Activated naive CD4-positive, alpha-beta T cell treated with anti-CD3 and anti-CD28 coated beads, Interleukin-2, amount 50 U/mL, for 24 hours (primary cell): ENCODE results near the gene CHST10.

ENCODE experiments used
- H3K27ac Mint-ChIP-seq: one replicate; pipeline ENCODE4 v1.8.0; 2021; ENCODE audit warnings: mild to moderate bottlenecking, mixed read lengths
- H3K27me3 Mint-ChIP-seq: one replicate; pipeline ENCODE4 v1.8.0; 2021; ENCODE audit warnings: mixed read lengths
- H3K36me3 Mint-ChIP-seq: one replicate; pipeline ENCODE4 v1.8.0; 2021; ENCODE audit warnings: mixed read lengths
- H3K4me1 Mint-ChIP-seq: one replicate; pipeline ENCODE4 v1.8.0; 2021; ENCODE audit warnings: mixed read lengths
- H3K4me3 Mint-ChIP-seq: one replicate; pipeline ENCODE4 v1.8.0; 2021; ENCODE audit warnings: mild to moderate bottlenecking, mixed read lengths
- H3K9me3 Mint-ChIP-seq: one replicate; pipeline ENCODE4 v1.8.0; 2021; ENCODE audit warnings: mixed read lengths

Gene CHST10

DNA sequence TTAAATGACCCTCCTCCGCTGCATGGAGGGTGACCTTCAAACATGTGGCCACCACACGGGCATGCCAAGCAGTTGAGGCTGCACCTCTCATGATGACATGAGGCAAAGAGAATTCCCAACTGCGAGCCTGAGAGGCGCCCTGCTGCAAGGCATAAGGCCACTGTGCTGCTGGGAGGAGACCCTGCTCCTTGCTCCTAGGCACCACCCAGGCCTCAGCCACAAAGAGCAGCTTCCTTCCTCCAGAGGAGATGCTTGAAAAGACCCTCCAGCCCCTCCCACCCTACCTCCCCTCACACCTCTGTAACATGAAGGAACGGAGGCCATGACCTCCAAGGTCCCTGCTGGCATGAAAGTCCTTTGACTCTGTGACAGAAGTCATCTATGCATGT, 11.4 kb downstream of the CHST10 start:
- H3K4me3 Mint-ChIP-seq = no peak overlapping the region
- H3K27ac Mint-ChIP-seq = no peak overlapping the region
- H3K9me3 Mint-ChIP-seq = no peaks in the 10 kb centered on the region
- peaks cover 8% of the 10 kb centered on the region for H3K36me3 Mint-ChIP-seq
- H3K27me3 Mint-ChIP-seq = no peaks in the 10 kb centered on the region
- H3K4me1 Mint-ChIP-seq = no peaks in the 10 kb centered on the region

DNA sequence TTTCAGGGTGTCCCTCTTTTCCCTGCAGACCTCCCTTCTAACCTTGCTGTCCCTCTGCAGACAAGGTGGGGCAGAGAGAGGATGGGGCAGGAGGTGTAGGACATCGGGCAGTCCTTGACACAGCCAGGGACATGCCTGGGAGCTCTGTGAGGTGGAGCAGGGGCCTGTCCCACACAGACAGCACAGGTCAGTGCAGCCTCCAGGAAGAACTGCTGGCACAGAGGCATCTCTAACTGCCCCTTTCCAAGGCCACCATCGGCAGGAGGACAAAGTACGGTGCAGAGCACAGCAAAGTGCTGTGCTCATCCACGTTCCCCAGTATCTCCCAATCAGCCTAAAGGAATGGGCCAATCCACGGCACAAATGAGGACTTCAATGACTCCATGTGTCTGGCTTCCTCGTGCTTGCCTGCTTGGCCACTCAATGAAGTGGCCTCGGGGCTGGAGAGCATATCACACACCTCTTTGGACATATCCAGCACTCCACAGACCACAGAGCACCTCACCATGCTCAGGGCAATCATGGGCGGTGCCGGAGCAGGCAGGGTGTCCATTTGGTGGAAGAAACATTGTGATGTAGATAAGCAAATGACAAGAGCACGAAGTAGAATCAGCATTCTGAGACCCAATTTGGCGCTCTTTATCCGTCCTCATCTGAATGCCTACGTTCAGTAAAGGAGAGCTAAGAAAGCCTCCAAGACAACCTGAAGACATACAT, 11.9 kb downstream of the CHST10 start:
- no peaks in the 10 kb centered on the region for H3K9me3 Mint-ChIP-seq

DNA sequence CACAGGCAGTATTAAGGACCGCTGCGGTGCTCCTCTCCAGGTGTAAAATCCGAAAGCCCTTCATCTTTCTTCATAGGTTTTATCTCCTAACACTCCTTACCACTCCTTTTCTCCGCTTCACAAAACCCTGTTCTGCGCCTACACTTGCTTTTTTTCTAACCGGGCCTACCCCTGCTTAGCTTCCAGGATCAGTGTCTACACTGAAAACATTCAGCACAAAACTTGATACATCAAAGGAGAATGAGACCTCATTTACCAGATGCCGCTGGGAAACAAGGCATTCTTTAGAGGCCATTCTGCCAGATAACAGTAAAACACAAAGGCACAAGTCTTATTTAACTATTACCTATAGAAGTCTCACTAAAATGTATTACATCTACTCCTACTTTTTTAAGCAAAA, 13.1 kb downstream of the CHST10 start:
- peaks cover 8% of the 10 kb centered on the region for H3K36me3 Mint-ChIP-seq
- no peaks in the 10 kb centered on the region for H3K4me1 Mint-ChIP-seq
- H3K27ac Mint-ChIP-seq = no peak overlapping the region

More for the DNA sequence above, 11.9 kb downstream of the CHST10 start:
- peaks cover 8% of the 10 kb centered on the region for H3K36me3 Mint-ChIP-seq
- H3K27ac Mint-ChIP-seq = no peak overlapping the region
- H3K4me3 Mint-ChIP-seq = no peak overlapping the region
- H3K27me3 Mint-ChIP-seq = no peaks in the 10 kb centered on the region
- no peaks in the 10 kb centered on the region for H3K4me1 Mint-ChIP-seq

DNA sequence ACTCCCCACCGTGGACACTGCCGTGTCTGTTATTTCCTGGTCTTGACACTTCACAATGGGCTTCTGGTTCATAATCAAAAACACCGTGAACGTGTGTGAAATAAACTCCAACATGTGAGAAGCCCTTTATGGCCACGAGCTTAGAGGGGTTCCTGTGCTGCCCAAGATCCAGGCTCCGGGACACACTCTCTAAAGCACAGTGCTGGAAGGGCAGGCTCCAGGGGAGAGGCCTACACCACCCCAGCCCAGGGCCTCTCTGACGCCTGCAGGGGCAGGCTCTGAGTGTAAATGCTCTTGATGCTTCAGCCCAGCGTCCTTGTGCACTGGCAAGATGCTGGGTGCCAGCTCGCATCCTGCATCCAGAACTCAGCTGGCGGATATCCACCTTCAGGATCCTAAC, 13.7 kb downstream of the CHST10 start:
- Mint-ChIP-seq H3K4me3 (no peak overlapping the region), H3K27ac (no peak overlapping the region), H3K4me1 (no peaks in the 10 kb centered on the region), H3K36me3 (peaks cover 8% of the 10 kb centered on the region), H3K27me3 (no peaks in the 10 kb centered on the region), H3K9me3 (no peaks in the 10 kb centered on the region)

More for the DNA sequence above, 13.1 kb downstream of the CHST10 start:
- Mint-ChIP-seq H3K4me3 (no peak overlapping the region), H3K27me3 (no peaks in the 10 kb centered on the region), H3K9me3 (no peaks in the 10 kb centered on the region)

DNA sequence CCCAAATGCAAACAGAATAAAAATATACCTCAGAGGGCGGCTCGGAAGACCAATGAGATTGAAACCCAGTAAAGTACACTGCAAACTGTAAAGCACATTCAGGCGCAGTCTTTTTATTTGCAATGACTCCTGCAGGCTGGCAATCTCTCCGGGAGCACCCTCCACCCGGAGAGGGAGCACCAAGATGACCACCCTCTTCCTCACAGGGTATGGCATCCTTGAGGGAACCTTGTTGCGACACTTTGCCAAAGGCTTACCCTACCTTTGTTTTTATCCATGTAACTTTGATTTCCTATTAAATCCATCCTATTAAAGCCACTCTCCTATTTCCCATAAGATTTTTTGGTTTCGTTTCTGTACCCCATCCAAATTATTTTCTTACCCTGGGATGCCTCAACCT, 16.2 kb downstream of the CHST10 start:
- Mint-ChIP-seq H3K4me1 (no peaks in the 10 kb centered on the region), H3K4me3 (no peak overlapping the region), H3K36me3 (peaks cover 8% of the 10 kb centered on the region), H3K27me3 (no peaks in the 10 kb centered on the region), H3K9me3 (no peaks in the 10 kb centered on the region), H3K27ac (no peak overlapping the region)

DNA sequence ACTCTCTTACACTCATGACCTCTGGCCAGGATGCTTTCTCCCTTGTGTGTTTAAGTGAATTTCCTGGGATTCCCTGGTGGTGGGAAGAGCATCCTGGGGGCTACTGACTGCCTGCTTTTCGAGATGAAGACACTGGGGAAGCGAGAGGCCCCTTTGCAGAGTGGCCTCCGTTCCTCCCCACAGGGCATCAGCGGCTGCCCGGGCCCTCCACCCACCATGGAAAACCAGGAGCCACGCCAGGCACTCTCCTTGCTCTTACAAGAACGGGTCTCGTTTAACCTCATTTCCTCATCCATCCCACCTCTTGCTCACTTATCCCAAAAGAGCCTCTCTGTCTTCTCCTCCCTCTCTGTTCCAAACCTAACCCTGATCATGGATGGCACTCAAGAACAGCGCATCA, 17.8 kb downstream of the CHST10 start:
- Mint-ChIP-seq H3K27ac (no peak overlapping the region), H3K4me1 (no peaks in the 10 kb centered on the region), H3K36me3 (peaks cover 9% of the 10 kb centered on the region), H3K4me3 (no peak overlapping the region), H3K27me3 (no peaks in the 10 kb centered on the region), H3K9me3 (no peaks in the 10 kb centered on the region)

DNA sequence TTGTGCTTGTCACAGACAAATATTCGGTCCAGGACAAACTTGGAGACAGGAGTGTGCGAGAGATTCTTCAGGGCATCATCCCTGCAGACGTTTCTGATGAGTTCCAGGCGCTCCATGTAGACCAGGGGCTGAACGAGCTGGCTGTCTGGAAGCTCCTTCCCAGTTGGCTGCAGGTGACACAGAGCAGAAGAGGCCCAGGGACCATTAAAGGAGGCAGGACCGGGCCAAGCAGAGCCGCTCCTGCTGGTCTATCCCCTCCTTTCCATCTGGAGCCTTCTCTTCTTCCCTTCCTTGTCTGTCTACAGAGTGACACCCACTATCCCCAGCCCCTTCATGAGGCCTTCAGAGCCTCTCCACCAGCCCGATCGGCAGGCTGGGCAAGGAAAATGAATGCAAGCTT, 19.5 kb downstream of the CHST10 start:
- H3K27me3 Mint-ChIP-seq = no peaks in the 10 kb centered on the region
- peaks cover 8% of the 10 kb centered on the region for H3K36me3 Mint-ChIP-seq
- no peak overlapping the region for H3K27ac Mint-ChIP-seq
- no peaks in the 10 kb centered on the region for H3K4me1 Mint-ChIP-seq
- no peaks in the 10 kb centered on the region for H3K9me3 Mint-ChIP-seq
- H3K4me3 Mint-ChIP-seq = no peak overlapping the region

DNA sequence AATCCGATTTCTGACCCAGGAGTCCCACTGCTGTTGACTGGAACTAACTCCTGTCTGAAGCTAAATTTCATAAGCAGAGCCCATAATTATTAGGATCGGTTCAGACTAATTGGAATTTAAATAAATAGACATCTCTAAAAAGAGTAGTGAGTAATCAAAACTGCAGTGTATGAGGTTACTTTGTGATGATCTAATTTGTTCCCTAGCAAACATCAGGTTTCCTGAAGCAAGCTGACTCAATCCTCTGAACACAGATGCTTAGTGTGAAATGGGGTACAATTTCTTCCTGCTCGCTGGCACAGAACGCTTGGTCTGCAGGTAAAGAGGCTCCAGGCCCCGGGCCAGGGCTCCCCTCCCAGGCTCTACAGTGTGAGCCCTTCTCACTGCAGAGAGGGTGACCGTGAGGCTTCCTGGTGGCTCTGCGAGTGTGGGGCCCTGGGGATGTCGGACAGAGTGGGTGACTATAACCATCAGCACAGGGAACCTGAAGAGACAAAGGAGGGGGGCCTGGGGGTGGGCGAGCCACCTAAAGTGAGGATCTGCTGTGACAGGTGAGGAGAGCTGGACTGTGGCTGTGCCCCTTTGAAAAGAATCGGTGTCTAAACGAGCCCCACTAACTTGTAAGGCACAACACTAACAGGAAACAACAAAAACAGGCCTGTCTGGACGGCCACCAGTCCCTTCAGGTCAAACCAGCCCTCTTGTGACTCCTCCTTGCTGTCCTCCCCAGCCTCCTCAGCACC, 20.2 kb downstream of the CHST10 start:
- Mint-ChIP-seq H3K27ac (no peak overlapping the region), H3K9me3 (no peaks in the 10 kb centered on the region), H3K36me3 (peaks cover 5% of the 10 kb centered on the region), H3K27me3 (no peaks in the 10 kb centered on the region), H3K4me1 (no peaks in the 10 kb centered on the region), H3K4me3 (no peak overlapping the region)

DNA sequence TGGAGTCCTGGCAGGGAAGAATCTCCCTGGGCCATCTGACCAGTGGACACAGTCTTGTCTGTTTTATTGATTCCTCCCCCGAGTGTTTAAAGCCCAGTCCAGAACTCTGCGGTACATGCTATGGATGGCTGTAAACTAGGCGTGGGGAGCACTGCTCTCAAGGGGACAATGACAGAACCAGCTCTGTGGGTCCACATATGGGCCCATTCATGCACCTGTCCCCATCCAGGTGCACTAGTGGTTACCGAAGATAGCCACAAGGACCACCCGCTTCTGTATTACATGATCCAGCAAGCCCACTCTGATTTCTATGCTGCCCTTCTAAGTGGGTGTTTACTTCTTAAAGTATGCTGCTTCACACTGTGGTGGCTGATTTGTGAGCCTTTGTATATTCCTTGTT, 21.0 kb downstream of the CHST10 start:
- H3K27me3 Mint-ChIP-seq = no peaks in the 10 kb centered on the region
- H3K9me3 Mint-ChIP-seq = no peaks in the 10 kb centered on the region
- no peaks in the 10 kb centered on the region for H3K4me1 Mint-ChIP-seq
- no peak overlapping the region for H3K4me3 Mint-ChIP-seq
- H3K27ac Mint-ChIP-seq = no peak overlapping the region
- peaks cover 5% of the 10 kb centered on the region for H3K36me3 Mint-ChIP-seq

DNA sequence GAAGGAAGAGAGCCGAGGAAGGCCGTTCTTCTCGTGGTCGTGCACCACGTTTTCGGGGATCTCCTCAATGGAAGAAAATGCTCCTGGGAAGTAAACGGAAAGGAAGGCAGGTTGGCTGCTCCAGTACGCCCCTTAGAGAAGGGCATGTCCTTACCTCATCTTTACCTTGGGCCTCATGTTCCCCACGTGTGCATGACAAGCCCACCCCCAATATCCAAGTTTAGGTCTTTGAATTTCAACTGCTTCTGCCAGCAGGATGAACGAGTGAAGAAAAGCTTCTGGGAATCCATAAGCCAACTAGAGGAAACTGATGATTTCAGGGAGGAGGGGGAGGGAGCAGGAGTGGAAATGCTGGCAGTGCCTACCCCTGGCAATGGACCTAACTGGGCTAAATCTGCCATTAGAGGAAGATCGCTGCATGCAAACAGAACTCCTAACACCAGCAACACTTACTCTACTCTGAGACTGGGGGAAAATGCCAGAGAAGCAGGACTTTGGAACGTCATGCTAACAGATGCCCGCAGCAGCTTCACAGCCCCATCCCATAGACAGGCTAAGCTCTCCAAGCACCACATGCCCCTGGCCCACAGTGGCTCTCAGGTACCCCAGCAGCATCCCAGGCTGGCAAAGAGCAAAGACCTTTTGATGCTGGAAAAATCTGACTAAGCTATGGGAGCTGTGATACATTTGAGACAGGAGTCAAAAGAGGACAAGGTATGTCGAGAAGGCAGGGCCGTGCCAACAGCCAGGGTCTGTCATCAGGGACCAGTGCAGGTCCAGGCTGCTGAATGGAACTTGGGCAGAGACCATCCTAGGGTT, 21.7 kb downstream of the CHST10 start:
- Mint-ChIP-seq H3K36me3 (peaks cover 5% of the 10 kb centered on the region), H3K9me3 (no peaks in the 10 kb centered on the region), H3K27ac (no peak overlapping the region), H3K27me3 (no peaks in the 10 kb centered on the region), H3K4me3 (no peak overlapping the region), H3K4me1 (no peaks in the 10 kb centered on the region)

DNA sequence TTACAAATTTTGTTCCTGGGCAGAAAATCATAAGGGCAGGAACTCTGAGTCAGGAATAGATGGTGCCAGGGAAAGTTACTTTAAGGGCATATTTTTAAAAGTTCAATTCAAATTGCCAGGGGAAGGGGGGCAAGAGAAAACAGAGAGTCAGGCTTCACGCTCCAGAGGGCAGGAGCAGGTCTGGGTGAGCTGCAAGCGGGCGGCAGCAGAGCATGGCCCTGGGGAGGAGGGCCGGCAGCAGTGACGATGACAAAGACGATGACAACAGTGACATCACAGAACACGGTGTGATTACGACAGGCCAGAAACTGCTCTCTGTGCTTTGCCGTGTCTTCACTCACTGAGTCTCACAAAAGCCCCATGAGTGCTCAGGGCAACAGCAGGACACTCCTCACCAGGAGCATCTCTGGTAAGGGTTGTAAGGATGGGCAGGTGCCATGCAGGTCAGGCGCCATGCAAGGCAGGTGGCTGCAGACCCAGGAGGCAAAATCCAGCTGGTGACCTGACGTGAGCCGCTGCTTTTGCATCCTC, 23.3 kb downstream of the CHST10 start:
- Mint-ChIP-seq H3K9me3 (no peaks in the 10 kb centered on the region), H3K27ac (no peak overlapping the region), H3K4me3 (no peak overlapping the region), H3K36me3 (peaks cover 5% of the 10 kb centered on the region), H3K27me3 (no peaks in the 10 kb centered on the region), H3K4me1 (no peaks in the 10 kb centered on the region)

DNA sequence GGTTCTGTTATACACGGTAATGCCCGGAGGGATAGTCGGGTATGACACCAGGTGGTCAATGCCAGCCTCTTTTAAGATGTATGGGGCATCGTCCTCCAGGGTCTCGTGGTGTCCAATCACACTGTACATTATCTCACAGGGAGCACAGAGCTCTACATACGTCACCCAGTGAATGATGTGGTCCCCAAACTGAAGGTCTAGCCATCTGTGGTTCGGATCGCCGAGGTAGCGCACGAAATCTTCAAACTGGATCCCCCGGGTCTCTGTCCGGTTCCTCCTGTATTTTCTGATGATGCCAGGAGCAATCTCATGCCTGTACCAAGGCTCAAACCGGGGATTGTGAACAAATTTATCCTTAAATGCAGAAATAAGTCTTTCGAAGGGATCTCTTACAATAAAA, 24.1 kb downstream of the CHST10 start:
- no peaks in the 10 kb centered on the region for H3K9me3 Mint-ChIP-seq
- no peak overlapping the region for H3K4me3 Mint-ChIP-seq
- no peak overlapping the region for H3K27ac Mint-ChIP-seq
- no peaks in the 10 kb centered on the region for H3K27me3 Mint-ChIP-seq
- H3K4me1 Mint-ChIP-seq = no peaks in the 10 kb centered on the region
- peaks cover 5% of the 10 kb centered on the region for H3K36me3 Mint-ChIP-seq

DNA sequence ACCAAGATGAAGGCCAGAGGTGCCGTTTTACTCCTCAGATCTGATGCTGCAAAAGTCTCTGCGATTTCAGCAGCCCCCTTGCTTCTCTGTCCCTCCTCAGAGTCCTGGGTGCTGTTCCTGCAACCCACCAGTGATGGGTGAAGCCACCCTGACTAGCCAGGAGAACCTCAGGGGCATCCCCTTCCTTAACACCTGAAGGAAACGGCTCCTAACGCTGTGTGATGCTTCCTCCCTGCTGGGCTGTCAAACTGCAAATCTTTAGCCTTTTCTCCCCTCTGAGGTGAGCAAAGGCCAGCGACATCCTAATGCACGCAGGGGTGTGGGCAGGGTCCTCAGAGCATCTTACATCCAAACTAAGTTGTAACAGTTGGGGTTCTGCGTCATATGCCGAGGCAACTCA, 24.8 kb downstream of the CHST10 start:
- H3K4me1 Mint-ChIP-seq = no peaks in the 10 kb centered on the region
- H3K9me3 Mint-ChIP-seq = no peaks in the 10 kb centered on the region
- H3K27me3 Mint-ChIP-seq = no peaks in the 10 kb centered on the region
- H3K27ac Mint-ChIP-seq = no peak overlapping the region
- peaks cover 5% of the 10 kb centered on the region for H3K36me3 Mint-ChIP-seq
- H3K4me3 Mint-ChIP-seq = no peak overlapping the region

DNA sequence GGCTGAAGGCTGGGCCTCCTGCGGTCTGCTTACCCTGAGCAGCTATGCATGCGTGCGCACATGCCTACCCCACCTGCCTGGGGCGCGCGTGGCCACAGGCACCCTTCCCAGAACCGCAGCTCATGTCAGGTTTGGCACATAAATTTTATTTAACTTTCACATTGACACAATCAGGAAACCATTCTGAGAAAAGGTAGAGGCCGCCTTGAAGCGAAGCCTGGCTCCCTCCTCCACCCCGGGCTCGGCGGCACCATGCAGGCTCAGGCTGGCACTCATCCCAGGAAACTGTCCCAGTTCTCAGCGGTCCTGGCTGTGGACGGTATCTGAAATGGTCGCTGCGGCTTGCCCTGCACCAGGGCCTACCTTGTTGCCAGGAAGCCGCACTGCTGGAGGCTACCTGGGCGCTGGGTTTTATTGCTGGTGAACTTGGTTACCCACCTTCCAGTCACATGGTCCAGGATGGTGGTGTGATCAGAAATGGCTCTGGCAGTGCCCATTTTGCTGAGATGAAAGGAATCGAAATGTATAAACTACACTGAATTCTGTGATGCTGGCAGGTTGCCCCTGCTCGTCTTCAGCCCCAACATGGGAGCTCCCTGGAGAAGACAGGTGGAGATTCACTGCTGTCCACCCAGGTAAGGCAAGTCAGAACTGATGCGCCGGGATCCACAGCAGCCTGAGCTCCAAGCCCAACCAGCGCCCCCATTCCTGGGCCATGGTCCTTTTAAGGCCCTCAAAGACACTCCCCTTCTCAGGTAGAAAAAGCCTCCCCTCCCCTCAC, 25.5 kb downstream of the CHST10 start:
- no peaks in the 10 kb centered on the region for H3K4me1 Mint-ChIP-seq

More for the DNA sequence above, 25.5 kb downstream of the CHST10 start:
- H3K9me3 Mint-ChIP-seq = no peaks in the 10 kb centered on the region
- no peak overlapping the region for H3K27ac Mint-ChIP-seq
- no peaks in the 10 kb centered on the region for H3K27me3 Mint-ChIP-seq
- H3K4me3 Mint-ChIP-seq = no peak overlapping the region
- peaks cover 5% of the 10 kb centered on the region for H3K36me3 Mint-ChIP-seq
